Skeletal muscle tissue (tissue), 4 donors: ENCODE data around the gene RAP1GAP2. TPM values are rescaled to one million over a fixed set of nuclear protein-coding genes. Genes with fewer than 3 reads are reported as not detected.

Source experiments
- H3K27ac ChIP-seq: one replicate; pipeline ENCODE4 v1.7.0; 2013; ENCODE audit warnings: mild to moderate bottlenecking, low read depth, low read length, inconsistent platforms
- H3K27me3 ChIP-seq, 3 donors: one replicate each; pipeline ENCODE4 v1.7.0; 2013; ENCODE audit warnings: low read length in 3 of 3; ENCODE audit not compliant: control insufficient read depth in 3 of 3, insufficient read depth in 3 of 3
- H3K36me3 ChIP-seq, 3 donors: one replicate each; pipeline ENCODE4 v1.7.0; 2013; ENCODE audit warnings: low read length in 3 of 3; ENCODE audit not compliant: control insufficient read depth in 3 of 3, insufficient read depth in 3 of 3
- H3K4me1 ChIP-seq, 3 donors: one replicate each; pipeline ENCODE4 v1.7.0; 2013; ENCODE audit warnings: low read length in 3 of 3, mild to moderate bottlenecking in 3 of 3; ENCODE audit not compliant: control insufficient read depth in 3 of 3, insufficient read depth in 3 of 3
- H3K4me3 ChIP-seq, 3 donors: one replicate each; pipeline ENCODE4 v1.7.0; 2013; ENCODE audit warnings: low read length in 3 of 3
- H3K9ac ChIP-seq, 3 donors: one replicate each; pipeline ENCODE4 v1.7.0; 2013; ENCODE audit warnings: low read length in 3 of 3, mild to moderate bottlenecking in 3 of 3, moderate library complexity in 2 of 3, low read depth in 1 of 3
- H3K9me3 ChIP-seq, 3 donors: one replicate each; pipeline ENCODE4 v1.7.0; 2013; ENCODE audit warnings: low read length in 3 of 3; ENCODE audit not compliant: control insufficient read depth in 3 of 3
- total RNA-seq: library from RNA; depleted of rRNA; stranded (reverse); fragments of >200 nt; gene quantifications from one replicate; pipeline ENCODE4 v1.2.3, GENCODE V29; 2014
- donor health status: Osteomylitis.

Gene RAP1GAP2
- total RNA-seq, 1 donor from 2014 or later, result 2.1 TPM

GRCh38 chr17:3034578-3034920 lies 238.3 kb downstream of the RAP1GAP2 start:
- Histone ChIP-seq H3K36me3 (no peaks in the 10 kb centered on the region), H3K4me1 (no peaks in the 10 kb centered on the region), H3K9ac (no peak overlapping the region), H3K4me3 (no peak overlapping the region), H3K27me3 (peaks cover 4 to 32% (median 20%) of the 10 kb centered on the region in 3 donors), H3K27ac (no peak overlapping the region), H3K9me3 (no peaks in the 10 kb centered on the region)

DNA sequence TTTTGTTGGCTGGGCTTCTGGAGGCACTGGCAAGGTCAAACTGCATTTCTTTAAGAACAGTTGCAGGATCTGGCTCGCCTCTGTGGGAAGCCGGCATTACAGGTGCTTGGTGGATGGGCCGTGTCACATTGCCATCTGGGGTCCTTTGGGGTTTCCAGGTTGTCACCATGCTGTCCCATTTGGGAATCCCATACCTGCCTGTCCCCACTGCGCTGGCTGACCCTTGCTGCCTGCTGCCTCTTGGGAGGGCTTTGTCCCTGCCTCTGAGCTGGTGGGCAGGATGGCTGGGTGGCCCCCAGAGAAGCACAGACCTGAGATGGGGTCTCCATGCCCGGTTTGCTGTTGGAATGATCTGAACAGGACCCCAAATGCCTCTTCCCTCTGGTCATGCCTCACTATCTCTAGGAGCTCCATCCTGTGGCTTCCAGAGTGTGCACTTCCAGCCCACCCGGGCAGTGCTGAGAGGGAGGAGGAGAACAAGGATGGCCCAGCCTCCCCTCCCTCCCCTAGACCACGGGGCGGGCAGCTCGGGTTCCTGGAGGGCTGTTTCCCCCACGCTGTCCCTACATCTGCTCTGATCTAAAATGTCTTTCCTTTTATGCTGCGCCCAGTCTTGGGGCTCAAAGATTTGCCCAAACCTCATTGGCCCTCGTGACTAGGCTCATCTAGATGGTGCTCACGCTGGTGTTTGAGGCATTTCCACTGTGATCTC lies 239.2 kb downstream of the RAP1GAP2 start:
- no peak overlapping the region for H3K9ac ChIP-seq
- H3K4me1 ChIP-seq, result no peaks in the 10 kb centered on the region
- H3K9me3 ChIP-seq, result no peaks in the 10 kb centered on the region
- H3K27ac ChIP-seq, result no peak overlapping the region
- H3K36me3 ChIP-seq, result no peaks in the 10 kb centered on the region
- H3K4me3 ChIP-seq, result no peak overlapping the region
- H3K27me3 ChIP-seq, result peaks cover 9 to 36% (median 26%) of the 10 kb centered on the region in 3 donors

DNA sequence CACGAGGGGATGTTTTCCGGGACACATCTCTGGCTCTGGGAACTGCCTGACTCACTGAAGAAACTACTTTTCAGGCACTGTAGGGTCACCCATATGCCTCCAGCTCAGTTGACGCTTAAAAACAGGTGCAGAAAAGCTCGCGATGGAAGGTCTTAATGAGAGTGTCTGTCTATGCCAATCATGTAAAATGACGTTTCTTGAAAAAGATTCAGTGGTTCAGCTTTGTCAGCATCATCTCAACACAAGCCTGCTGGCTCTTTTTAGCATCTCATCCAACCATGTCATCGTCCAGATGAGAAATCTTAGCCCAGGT lies 239.7 kb downstream of the RAP1GAP2 start:
- no peak overlapping the region for H3K9ac ChIP-seq
- no peak overlapping the region for H3K4me3 ChIP-seq
- H3K27me3 ChIP-seq, result peaks cover 9 to 37% (median 29%) of the 10 kb centered on the region in 3 donors
- no peaks in the 10 kb centered on the region for H3K4me1 ChIP-seq
- H3K27ac ChIP-seq, result no peak overlapping the region
- no peaks in the 10 kb centered on the region for H3K9me3 ChIP-seq
- H3K36me3 ChIP-seq, result no peaks in the 10 kb centered on the region

- H3K27me3 ChIP-seq, result peaks cover 13 to 42% (median 33%) of the 10 kb centered on the region in 3 donors
- no peaks in the 10 kb centered on the region for H3K4me1 ChIP-seq
- no peak overlapping the region for H3K27ac ChIP-seq
- no peak overlapping the region for H3K4me3 ChIP-seq
- no peaks in the 10 kb centered on the region for H3K9me3 ChIP-seq
- no peaks in the 10 kb centered on the region for H3K36me3 ChIP-seq
- no peak overlapping the region for H3K9ac ChIP-seq
Measured at GRCh38 chr17:3036800-3037199, 240.6 kb downstream of the RAP1GAP2 start.

GRCh38 chr17:3037259-3037658 lies 241.0 kb downstream of the RAP1GAP2 start:
- H3K36me3 ChIP-seq, result no peaks in the 10 kb centered on the region
- H3K27ac ChIP-seq, result no peak overlapping the region
- no peak overlapping the region for H3K4me3 ChIP-seq
- no peaks in the 10 kb centered on the region for H3K4me1 ChIP-seq
- H3K9ac ChIP-seq, result no peak overlapping the region
- H3K27me3 ChIP-seq, result peaks cover 17 to 42% (median 35%) of the 10 kb centered on the region in 3 donors
- no peaks in the 10 kb centered on the region for H3K9me3 ChIP-seq

DNA sequence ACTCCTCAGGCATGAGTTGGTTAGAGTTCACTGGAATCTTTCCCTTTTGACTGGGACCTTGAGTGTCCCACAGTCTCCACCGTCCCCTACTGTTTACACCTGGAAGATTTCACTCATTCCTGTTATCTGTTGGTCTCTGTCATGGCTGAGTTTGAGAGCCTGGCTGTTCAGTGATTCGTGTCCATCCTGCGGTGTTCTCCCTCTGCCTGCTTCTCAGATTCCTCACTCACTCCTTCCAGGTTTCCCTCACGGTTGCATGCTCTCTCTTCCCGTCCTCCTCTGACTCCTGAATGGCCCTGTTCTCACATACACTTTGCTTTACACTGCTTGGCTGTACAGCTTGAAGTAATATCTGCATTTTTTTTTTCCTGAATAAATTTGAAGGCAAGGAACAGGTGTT lies 242.7 kb downstream of the RAP1GAP2 start:
- Histone ChIP-seq H3K36me3 (no peaks in the 10 kb centered on the region), H3K4me1 (no peaks in the 10 kb centered on the region), H3K27me3 (peaks cover 17 to 35% (median 35%) of the 10 kb centered on the region in 3 donors), H3K9me3 (peaks cover 0 to 4% (median 3%) of the 10 kb centered on the region in 3 donors), H3K4me3 (no peak overlapping the region), H3K27ac (no peak overlapping the region), H3K9ac (no peak overlapping the region)

DNA sequence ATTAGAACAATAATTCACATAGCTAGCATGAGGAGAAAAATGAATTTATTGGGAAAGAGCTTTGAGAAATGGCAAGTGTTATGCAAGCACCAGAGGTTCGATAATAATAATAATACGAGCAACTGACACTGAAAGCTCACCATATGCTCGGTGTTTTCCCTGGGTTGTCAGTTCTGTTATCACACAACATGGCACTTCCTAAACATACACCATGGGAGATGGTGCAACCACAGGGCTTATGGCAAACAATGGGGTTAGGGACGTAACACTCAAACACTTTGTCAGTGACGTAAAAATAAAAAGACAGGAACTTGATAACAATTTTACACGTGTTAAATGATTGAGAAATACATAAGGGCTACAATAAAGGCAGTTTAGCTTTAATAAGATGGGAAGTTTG lies 243.5 kb downstream of the RAP1GAP2 start:
- no peak overlapping the region for H3K4me3 ChIP-seq
- H3K27me3 ChIP-seq, result peaks cover 17 to 35% (median 35%) of the 10 kb centered on the region in 3 donors
- H3K9me3 ChIP-seq, result peaks cover 0 to 6% (median 3%) of the 10 kb centered on the region in 3 donors
- H3K9ac ChIP-seq, result no peak overlapping the region
- H3K36me3 ChIP-seq, result no peaks in the 10 kb centered on the region
- H3K4me1 ChIP-seq, result no peaks in the 10 kb centered on the region
- H3K27ac ChIP-seq, result no peak overlapping the region

DNA sequence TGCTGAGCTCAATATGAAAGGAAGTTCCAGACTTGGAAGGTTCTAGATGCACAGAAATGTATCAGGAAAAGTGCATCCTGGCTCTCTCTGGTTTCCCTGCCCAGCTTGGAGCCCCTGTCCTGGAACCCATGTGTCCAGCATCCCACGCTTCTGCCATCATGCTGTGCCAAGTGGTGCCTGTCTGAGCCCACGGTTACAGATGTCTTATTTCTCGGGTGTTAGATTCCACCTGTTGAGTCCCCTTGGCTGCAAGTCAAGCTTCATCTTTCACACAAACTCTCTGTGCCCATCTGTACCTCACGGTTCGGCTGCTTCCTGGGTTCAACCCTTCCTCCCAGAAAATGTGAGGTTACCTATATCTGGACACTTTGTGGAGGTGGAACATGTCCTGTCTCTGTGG lies 244.6 kb downstream of the RAP1GAP2 start:
- H3K36me3 ChIP-seq, result no peaks in the 10 kb centered on the region
- peaks cover 0 to 6% (median 3%) of the 10 kb centered on the region in 3 donors for H3K9me3 ChIP-seq
- H3K4me3 ChIP-seq, result no peak overlapping the region
- no peak overlapping the region for H3K27ac ChIP-seq
- peaks cover 16 to 31% (median 28%) of the 10 kb centered on the region in 3 donors for H3K27me3 ChIP-seq
- H3K9ac ChIP-seq, result no peak overlapping the region
- no peaks in the 10 kb centered on the region for H3K4me1 ChIP-seq

- Histone ChIP-seq H3K4me3 (no peak overlapping the region), H3K27me3 (peaks cover 13 to 16% (median 15%) of the 10 kb centered on the region in 3 donors), H3K9ac (no peak overlapping the region), H3K36me3 (no peaks in the 10 kb centered on the region), H3K27ac (no peak overlapping the region), H3K4me1 (peaks cover 0 to 5% (median 4%) of the 10 kb centered on the region in 3 donors), H3K9me3 (peaks cover 0 to 6% (median 3%) of the 10 kb centered on the region in 3 donors)
Measured at GRCh38 chr17:3043737-3044365, 247.6 kb downstream of the RAP1GAP2 start.

DNA sequence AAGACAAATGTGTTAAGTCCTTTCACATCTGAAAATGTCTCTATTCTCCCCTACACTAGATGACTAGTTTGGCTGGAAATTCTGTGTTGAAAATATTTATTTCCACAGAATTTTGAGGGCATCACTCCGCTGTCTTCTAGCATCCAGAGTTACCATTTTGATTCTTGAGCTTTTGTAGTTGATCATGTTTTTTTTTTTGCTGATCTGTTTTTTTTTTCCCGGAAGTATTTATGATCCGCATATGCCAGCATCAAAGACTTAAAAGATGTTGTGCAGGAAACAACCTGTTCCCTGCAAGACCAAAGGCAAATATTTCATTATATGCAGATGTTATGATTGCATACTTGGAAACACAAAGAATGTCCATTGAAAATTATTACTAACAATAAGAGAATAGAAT lies 250.5 kb downstream of the RAP1GAP2 start:
- Histone ChIP-seq H3K4me1 (peaks cover 5 to 12% (median 8%) of the 10 kb centered on the region in 3 donors), H3K4me3 (no peak overlapping the region), H3K27ac (no peak overlapping the region), H3K27me3 (peaks cover under 1 to 5% (median 3%) of the 10 kb centered on the region in 3 donors), H3K9ac (no peak overlapping the region), H3K9me3 (peaks cover 0 to 6% (median 3%) of the 10 kb centered on the region in 3 donors), H3K36me3 (no peaks in the 10 kb centered on the region)
